PFSK-1 (cell line): Measurements from ENCODE around the gene MX2.

ENCODE experiments used
- POLR2AphosphoS5 ChIP-seq: IDR thresholded peaks from 2 replicates; pipeline ENCODE4 v1.6.1; 2012; ENCODE audit warnings: low read depth, mild to moderate bottlenecking, control low read depth, low read length, moderate library complexity
- SIN3A ChIP-seq: IDR thresholded peaks from 2 replicates; pipeline ENCODE4 v1.6.1; 2012; ENCODE audit warnings: mild to moderate bottlenecking, low read length, moderate library complexity, borderline replicate concordance; ENCODE audit not compliant: insufficient read depth
- TAF1 ChIP-seq: IDR thresholded peaks from 2 replicates; pipeline ENCODE4 v1.6.1; 2012; ENCODE audit warnings: low read length, control low read depth, borderline replicate concordance; ENCODE audit not compliant: insufficient read depth

DNA sequence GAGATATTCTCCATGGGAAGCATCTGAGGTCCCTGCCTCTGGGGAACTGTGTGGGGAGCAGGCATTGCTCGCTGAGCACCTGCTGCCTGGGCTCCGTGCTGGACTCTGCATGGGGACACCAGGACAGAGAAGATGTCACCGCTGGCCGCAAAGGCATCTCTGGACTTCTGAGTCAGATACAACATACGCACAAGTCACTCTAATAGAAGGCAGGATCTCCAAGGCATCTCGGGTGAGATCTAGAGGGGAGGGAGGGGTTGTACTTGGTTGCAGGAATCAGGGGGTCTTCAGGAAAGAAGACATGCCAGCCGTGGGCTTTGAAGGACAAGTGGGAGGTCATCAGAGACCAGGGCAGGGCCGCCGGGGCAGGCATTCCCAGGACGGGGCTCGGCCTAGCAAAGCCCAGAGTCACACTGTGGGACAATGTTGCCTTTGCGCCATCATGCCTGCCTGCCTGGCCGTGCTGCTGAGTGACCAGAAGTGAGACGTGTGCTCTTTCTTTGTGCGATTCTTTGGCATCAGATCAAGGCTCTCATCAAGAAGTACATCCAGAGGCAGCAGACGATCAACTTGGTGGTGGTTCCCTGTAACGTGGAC, 28.3 kb downstream of the MX2 start:
- TF ChIP-seq TAF1, result no peak
- no peak for TF ChIP-seq POLR2AphosphoS5
- no peak for TF ChIP-seq SIN3A
